Measurements from ENCODE around the gene UTS2B.

DNA sequence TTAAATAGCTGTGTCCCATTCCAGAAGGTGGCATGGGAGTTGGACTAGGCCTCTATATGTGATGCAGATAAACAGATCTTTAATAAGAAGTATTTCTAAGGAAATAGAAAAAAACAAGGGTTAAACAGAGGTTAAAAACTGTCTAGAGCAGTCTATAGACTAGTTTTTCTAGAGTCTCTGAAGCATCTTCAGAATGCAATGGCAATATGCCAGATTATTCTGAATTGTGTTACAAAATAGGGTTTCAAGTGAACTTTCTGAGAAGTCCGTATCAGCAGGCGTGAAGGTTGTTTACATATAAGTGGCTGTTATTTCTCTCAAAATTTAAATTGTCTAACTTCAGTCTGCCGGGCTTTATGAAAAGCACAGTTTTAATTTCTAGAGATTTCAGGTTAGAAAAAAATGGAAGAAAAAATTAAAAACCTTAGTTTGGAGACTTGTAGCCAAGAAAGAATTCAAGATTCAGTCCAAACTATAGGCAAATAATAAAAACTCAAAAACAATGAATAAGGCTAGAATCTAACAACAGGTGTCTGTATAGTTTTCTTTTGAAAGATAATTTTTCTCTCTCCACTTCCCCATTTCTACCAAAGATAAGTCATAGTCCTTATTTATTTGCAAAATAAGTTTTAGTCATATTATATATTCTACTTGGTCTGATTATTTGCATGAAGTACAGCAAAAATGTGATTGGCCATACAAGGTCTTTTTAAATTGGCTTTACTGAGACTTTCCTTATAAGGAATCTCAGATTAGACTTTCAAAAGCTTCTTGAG, 76.0 kb downstream of the UTS2B start:
- no peak for TF ChIP-seq EZH2 (IDR thresholded peaks at IDR 0.05; ENCODE audit: low read depth)
- TF ChIP-seq, protein P1, sequence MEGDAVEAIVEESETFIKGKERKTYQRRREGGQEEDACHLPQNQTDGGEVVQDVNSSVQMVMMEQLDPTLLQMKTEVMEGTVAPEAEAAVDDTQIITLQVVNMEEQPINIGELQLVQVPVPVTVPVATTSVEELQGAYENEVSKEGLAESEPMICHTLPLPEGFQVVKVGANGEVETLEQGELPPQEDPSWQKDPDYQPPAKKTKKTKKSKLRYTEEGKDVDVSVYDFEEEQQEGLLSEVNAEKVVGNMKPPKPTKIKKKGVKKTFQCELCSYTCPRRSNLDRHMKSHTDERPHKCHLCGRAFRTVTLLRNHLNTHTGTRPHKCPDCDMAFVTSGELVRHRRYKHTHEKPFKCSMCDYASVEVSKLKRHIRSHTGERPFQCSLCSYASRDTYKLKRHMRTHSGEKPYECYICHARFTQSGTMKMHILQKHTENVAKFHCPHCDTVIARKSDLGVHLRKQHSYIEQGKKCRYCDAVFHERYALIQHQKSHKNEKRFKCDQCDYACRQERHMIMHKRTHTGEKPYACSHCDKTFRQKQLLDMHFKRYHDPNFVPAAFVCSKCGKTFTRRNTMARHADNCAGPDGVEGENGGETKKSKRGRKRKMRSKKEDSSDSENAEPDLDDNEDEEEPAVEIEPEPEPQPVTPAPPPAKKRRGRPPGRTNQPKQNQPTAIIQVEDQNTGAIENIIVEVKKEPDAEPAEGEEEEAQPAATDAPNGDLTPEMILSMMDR (conservative IDR thresholded peaks at IDR 0.05) = no peak

All from PC-9 (cell line).